Measurements from ENCODE around the gene KDELR3. TPM values are rescaled to one million over a fixed set of nuclear protein-coding genes. Genes with fewer than 3 reads are reported as not detected.

KDELR3 gene
- polyA plus RNA-seq, 1 of the 3 experiments (the other 2 are of a cell fraction) = 17.1 TPM

GRCh38 chr22:38423512-38424503 is 44.1 kb upstream of the KDELR3 start:
- H4K20me1 ChIP-seq (ENCODE audit: insufficient read depth) = no peaks in the 10 kb centered on the region
- no peak overlapping the region for H3K4me2 ChIP-seq
- H3K27me3 ChIP-seq (ENCODE audit: insufficient read depth) = no peaks in the 10 kb centered on the region
- DNase-seq = no peak
- H3K9me2 ChIP-seq = no peaks in the 10 kb centered on the region
- no peaks in the 10 kb centered on the region for H3K9me3 ChIP-seq
- 83% methylated on average over 6 of the region's 18 CpGs for WGBS (ENCODE audit: low lambda C conversion rate)
- ChIA-PET POLR2A (no interaction called here), CTCF (no interaction called here)
- TF ChIP-seq, protein P1, sequence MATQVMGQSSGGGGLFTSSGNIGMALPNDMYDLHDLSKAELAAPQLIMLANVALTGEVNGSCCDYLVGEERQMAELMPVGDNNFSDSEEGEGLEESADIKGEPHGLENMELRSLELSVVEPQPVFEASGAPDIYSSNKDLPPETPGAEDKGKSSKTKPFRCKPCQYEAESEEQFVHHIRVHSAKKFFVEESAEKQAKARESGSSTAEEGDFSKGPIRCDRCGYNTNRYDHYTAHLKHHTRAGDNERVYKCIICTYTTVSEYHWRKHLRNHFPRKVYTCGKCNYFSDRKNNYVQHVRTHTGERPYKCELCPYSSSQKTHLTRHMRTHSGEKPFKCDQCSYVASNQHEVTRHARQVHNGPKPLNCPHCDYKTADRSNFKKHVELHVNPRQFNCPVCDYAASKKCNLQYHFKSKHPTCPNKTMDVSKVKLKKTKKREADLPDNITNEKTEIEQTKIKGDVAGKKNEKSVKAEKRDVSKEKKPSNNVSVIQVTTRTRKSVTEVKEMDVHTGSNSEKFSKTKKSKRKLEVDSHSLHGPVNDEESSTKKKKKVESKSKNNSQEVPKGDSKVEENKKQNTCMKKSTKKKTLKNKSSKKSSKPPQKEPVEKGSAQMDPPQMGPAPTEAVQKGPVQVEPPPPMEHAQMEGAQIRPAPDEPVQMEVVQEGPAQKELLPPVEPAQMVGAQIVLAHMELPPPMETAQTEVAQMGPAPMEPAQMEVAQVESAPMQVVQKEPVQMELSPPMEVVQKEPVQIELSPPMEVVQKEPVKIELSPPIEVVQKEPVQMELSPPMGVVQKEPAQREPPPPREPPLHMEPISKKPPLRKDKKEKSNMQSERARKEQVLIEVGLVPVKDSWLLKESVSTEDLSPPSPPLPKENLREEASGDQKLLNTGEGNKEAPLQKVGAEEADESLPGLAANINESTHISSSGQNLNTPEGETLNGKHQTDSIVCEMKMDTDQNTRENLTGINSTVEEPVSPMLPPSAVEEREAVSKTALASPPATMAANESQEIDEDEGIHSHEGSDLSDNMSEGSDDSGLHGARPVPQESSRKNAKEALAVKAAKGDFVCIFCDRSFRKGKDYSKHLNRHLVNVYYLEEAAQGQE (IDR thresholded peaks at IDR 0.05; ENCODE audit: low read depth, low read length) = no peak
- TF ChIP-seq TAF1 (IDR thresholded peaks at IDR 0.05; ENCODE audit: borderline replicate concordance, low read depth, low read length) (no peak), POLR2AphosphoS5 (IDR thresholded peaks at IDR 0.05; ENCODE audit: low read depth, low read length) (no peak), MEF2A (IDR thresholded peaks at IDR 0.05; ENCODE audit: borderline replicate concordance, low read depth) (no peak), TCF12 (IDR thresholded peaks at IDR 0.05) (no peak), FOXM1 (IDR thresholded peaks at IDR 0.05; ENCODE audit: low read depth) (no peak), SMC3 (IDR thresholded peaks at IDR 0.05; ENCODE audit: low read depth, low read length) (no peak), TEAD4 (IDR thresholded peaks at IDR 0.05; ENCODE audit: borderline replicate concordance, insufficient read depth) (no peak), PBX3 (IDR thresholded peaks at IDR 0.05) (no peak), EP300 (IDR thresholded peaks at IDR 0.05; ENCODE audit: borderline replicate concordance in 1 of 2, low read depth in 1 of 2, low read length in 1 of 2) (no peak), NRF1 (IDR thresholded peaks at IDR 0.05; ENCODE audit: low read depth, low read length) (no peak), EZH2phosphoT487 (IDR thresholded peaks at IDR 0.05; ENCODE audit: borderline replicate concordance, low read depth) (no peak), RCOR1 (IDR thresholded peaks at IDR 0.05; ENCODE audit: low read length) (no peak), SIN3A (IDR thresholded peaks at IDR 0.05; ENCODE audit: borderline replicate concordance, low read depth, low read length) (no peak), RXRA (IDR thresholded peaks at IDR 0.05; ENCODE audit: borderline replicate concordance, low read depth) (no peak), ELF1 (IDR thresholded peaks at IDR 0.05) (no peak), FOSL2 (IDR thresholded peaks at IDR 0.05; ENCODE audit: borderline replicate concordance, low read depth) (no peak)
- TF ChIP-seq, protein P2, sequence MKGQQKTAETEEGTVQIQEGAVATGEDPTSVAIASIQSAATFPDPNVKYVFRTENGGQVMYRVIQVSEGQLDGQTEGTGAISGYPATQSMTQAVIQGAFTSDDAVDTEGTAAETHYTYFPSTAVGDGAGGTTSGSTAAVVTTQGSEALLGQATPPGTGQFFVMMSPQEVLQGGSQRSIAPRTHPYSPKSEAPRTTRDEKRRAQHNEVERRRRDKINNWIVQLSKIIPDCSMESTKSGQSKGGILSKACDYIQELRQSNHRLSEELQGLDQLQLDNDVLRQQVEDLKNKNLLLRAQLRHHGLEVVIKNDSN (IDR thresholded peaks at IDR 0.05; ENCODE audit: borderline replicate concordance, low read depth) = no peak
- TF ChIP-seq, protein P3, sequence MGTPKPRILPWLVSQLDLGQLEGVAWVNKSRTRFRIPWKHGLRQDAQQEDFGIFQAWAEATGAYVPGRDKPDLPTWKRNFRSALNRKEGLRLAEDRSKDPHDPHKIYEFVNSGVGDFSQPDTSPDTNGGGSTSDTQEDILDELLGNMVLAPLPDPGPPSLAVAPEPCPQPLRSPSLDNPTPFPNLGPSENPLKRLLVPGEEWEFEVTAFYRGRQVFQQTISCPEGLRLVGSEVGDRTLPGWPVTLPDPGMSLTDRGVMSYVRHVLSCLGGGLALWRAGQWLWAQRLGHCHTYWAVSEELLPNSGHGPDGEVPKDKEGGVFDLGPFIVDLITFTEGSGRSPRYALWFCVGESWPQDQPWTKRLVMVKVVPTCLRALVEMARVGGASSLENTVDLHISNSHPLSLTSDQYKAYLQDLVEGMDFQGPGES (IDR thresholded peaks at IDR 0.05; ENCODE audit: low read depth, low read length) = no peak
- TF ChIP-seq, protein P4, sequence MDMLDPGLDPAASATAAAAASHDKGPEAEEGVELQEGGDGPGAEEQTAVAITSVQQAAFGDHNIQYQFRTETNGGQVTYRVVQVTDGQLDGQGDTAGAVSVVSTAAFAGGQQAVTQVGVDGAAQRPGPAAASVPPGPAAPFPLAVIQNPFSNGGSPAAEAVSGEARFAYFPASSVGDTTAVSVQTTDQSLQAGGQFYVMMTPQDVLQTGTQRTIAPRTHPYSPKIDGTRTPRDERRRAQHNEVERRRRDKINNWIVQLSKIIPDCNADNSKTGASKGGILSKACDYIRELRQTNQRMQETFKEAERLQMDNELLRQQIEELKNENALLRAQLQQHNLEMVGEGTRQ (IDR thresholded peaks at IDR 0.05; ENCODE audit: borderline replicate concordance, low read depth, low read length) = no peak
- H3K36me3 ChIP-seq (replicated peaks in 1 of 2; ENCODE audit: control insufficient read depth in 1 of 2, insufficient read depth in 2 of 2, low read length in 1 of 2) = no peaks in the 10 kb centered on the region
- no peaks in the 10 kb centered on the region for H3K79me2 ChIP-seq (ENCODE audit: insufficient read depth)
- no peak overlapping the region for H3K27ac ChIP-seq (ENCODE audit: low read depth in 2 of 2, low read length in 1 of 2)
- no peaks in the 10 kb centered on the region for H3F3A ChIP-seq (replicated peaks; ENCODE audit: insufficient read depth)
- H3K4me1 ChIP-seq (ENCODE audit: control insufficient read depth in 1 of 2, insufficient read depth in 2 of 2, low read depth in 1 of 2, low read length in 1 of 2) = no peaks in the 10 kb centered on the region
- H2AFZ ChIP-seq (ENCODE audit: low read depth) = no peak overlapping the region
- no peak overlapping the region for H3K4me3 ChIP-seq (ENCODE audit: low read depth in 2 of 2, low read length in 1 of 2)
- H3K9ac ChIP-seq = no peak overlapping the region
